ENCODE data around the gene POU6F2.

DNA sequence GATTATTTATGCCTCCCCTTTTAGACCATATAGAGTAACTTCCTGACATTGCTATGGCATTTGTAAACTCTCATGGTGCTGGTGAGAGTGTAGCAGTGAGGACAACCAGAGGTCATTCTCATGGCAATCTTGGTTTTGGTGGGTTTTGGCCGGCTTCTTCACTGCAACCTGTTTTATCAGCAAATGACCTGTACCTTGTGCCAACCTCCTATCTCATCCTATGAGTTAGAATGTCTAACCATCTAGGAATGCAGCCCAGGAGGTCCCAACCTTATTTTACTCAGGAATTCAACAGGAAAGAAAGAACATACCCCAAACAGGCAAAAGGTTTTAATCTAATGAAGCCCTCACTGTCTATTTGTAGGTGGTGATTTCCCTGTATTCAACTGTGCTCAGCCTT, 383.1 kb downstream of the POU6F2 start:
- TF ChIP-seq, protein P1, sequence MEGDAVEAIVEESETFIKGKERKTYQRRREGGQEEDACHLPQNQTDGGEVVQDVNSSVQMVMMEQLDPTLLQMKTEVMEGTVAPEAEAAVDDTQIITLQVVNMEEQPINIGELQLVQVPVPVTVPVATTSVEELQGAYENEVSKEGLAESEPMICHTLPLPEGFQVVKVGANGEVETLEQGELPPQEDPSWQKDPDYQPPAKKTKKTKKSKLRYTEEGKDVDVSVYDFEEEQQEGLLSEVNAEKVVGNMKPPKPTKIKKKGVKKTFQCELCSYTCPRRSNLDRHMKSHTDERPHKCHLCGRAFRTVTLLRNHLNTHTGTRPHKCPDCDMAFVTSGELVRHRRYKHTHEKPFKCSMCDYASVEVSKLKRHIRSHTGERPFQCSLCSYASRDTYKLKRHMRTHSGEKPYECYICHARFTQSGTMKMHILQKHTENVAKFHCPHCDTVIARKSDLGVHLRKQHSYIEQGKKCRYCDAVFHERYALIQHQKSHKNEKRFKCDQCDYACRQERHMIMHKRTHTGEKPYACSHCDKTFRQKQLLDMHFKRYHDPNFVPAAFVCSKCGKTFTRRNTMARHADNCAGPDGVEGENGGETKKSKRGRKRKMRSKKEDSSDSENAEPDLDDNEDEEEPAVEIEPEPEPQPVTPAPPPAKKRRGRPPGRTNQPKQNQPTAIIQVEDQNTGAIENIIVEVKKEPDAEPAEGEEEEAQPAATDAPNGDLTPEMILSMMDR (IDR thresholded peaks at IDR 0.05): no peak
- TF ChIP-seq POLR2A (IDR thresholded peaks at IDR 0.05): no peak
